ENCODE measurements around the gene WRAP73.
"Not testable (repeated sequence)": the region's sequence is repeated elsewhere in the genome, so short reads cannot be mapped to it uniquely, and the experiment has no call there.

WRAP73 gene

DNA sequence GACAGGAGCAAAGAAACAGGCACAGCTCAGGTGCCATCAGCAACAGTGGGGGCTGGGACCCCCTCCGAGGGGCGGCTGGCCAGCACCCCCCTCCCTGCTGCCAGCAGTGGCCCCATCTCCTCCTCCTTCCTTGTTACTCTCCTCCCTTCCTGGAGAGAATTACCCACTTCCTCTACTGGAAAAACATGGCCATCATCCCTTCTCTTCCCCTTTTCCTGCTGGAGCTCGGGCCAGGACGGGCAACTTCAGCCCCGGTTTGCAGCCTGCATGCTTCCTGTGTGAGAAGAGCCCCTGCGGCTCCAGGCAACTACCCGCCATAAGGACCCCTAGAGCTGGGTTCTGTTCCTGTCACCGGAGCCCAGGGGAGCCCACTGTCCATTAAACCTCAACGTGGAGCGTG is 56.2 kb downstream of the WRAP73 start:
- no peak for DNase-seq

DNA sequence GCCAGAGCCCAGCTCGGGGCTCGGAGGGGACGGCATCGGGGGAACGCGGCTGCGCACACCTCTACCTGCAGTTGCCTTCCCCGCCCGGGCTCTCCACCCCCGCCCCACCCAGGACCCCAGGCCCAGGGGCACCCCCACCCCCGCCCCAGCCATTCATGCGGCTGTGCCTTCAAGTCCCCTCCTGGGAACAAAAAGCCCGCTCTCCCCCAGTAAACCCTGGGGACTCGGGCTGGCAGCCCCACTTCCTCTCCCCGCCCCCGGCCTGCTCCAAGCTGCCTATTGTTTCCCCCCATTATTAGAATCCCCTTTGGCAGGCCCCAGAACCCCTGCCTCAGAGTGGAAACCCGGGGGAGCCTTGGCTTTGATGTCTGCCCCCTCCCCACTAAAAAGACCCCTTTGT is 56.6 kb downstream of the WRAP73 start:
- no peak for DNase-seq

DNA sequence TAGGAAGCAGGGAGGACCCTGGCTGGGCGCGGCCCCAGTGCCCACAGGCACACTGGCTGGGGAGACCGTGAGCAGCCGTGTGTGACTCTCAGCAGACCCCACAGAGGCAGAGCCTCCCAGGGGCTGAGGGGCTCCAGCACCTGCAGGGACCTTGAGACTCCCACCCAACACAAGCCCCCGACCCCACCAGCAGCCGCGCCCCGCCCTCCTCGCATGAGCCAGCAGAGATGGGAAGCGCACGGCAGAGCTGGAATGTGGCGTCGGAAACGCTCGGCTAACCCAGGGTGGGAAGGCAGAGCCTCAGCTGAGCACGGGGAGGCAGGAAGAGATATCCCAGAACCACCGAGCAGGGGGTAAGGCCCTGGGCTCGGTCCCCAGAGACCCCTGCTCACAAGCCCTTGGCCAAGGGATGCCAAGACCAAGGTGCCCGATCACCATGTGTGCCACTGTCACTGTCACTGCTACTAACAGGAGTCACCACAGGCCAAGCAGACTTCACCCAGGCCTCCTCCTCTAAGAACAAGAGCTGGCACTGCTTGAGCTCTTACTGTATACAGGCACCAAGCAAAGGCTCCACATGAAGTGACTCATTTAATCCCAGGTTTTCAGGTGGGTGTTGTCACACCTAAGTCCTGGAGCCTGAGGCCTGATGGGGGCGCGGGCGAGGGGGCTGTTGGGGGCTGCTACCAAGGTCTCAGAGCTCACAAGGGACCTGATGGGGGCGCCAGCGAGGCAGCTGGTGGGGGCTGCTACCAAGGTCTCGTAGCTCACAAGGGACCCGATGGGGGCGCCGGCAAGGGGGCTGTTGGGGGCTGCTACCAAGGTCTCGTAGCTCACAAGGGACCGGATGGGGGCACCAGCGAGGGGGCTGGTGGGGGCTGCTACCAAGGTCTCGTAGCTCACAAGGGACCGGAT is 58.7 kb downstream of the WRAP73 start:
- DNase-seq, result no peak

DNA sequence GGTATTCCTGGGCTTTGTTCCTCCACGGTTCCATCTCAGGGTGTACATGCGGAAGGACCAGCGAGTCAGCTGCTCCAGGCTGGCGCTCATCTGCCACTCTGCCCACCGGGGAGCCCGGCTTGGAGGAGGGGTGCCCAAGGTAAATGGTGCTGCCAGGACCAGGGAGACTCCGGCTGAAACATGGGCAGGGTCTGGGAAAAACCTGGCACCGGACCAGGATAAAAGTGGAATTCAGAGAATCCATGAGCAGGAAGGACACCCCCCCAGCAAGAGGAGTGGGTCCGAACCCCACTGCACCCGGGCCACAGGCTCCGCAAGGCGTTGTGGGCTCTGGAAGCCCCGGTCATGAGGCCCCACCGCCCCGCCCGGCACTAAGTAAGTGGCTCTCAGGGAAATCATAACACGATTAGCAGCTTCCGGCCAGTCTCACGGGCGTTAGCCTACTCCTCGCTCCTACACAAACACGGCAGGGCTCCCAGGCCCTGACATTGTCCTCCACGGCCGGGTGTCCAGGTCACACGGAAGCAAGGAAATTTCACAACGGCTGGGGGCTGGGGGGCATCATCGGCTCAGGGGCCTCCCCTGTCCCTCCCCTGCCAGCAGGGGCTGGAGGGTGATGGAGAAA is 59.7 kb downstream of the WRAP73 start:
- DNase-seq, result no peak

DNA sequence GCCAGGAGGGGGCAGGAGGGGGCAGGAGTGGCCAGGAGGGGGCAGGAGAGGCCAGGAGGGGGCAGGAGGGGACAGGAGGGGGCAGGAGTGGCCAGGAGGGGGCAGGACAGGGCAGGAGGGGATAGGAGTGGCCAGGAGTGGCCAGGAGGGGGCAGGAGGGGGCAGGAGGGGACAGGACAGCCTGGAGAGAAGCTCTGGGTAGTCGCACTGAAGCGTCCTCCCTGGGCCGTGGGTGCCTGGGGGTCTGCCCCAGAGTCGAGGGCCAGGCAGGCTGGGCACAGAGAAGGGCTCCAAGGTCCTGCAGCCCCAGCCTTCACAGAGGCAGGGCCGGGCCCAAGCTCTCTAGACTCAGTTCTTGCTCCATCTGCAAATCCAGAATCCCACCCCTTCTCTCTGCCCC is 61.5 kb downstream of the WRAP73 start:
- DNase-seq, result no peak

DNA sequence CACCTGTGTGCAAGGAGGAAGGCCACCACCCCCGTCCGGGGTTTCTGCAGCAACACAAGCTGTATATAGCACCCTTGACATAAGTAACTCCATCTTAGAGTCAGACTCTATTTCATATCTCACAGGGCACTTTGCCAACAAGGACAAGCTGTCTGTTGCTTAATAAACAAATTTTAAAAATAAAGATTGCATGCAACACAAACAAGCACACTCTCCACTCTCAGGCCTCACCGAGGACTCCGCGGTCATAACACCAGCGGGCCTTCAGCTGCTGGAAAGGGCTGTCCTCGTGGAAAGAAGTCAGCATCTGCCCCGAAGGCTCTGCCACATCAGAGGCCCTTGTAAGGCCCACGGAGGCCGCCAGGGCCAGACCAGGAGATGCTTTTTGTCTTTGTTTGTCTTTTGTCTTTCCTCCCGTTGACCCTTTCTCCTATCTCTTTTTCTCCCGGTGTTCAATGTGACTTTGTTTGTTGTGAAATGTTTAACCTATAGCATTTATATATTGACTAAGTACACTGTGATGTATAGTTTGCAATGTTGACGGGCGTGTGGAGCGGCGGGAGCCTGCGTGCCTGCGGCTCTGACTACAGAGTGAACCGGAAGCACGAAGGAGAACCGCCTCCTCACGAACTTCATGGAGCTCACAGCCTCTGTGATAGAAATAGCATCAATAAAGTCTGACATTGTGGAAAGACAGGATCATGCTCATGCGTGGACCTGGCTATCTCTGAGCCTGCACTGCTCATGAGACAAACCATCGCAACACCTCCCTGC is 62.7 kb downstream of the WRAP73 start:
- no peak for DNase-seq

DNA sequence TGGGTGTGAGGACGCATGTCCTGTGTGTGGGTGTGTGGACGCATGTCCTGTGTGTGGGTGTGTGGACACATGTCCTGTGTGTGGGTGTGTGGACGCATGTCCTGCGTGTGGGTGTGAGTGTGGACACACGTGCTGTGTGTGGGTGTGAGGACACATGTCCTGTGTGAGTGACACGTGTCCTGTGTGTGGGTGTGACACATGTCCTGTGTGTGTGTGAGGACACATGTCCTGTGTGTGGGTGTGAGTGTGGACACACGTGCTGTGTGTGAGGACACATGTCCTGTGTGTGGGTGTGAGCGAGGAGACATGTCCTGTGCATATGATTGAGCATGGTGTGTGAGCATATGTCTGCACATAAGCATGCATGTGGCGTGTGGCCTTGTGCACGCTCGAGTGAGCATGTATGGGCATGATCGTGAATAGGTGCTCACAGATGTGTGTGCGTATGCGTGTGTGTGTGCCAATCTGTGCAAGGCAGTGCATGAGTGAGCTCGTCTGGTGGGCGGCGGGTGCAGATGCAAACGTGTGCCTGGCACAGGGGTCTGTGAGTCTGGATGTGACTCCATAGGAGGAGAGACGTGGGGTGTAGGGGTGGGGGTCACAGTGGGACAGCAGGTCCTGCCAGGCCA is 63.8 kb downstream of the WRAP73 start:
- no peak for DNase-seq

DNA sequence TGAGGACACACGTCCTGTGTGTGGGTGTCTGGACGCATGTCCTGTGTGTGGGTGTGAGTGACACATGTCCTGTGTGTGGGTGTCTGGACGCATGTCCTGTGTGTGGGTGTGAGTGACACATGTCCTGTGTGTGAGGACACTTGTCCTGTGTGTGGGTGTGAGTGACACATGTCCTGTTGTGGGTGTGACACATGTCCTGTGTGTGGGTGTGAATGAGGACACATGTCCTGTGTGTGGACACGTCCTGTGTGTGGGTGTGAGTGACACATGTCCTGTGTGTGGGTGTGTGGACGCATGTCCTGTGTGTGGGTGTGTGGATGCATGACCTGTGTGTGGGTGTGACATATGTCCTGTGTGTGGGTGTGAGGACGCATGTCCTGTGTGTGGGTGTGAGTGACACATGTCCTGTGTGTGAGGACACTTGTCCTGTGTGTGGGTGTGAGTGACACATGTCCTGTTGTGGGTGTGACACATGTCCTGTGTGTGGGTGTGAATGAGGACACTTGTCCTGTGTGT is 64.5 kb downstream of the WRAP73 start:
- DNase-seq, result not testable (repeated sequence)

DNA sequence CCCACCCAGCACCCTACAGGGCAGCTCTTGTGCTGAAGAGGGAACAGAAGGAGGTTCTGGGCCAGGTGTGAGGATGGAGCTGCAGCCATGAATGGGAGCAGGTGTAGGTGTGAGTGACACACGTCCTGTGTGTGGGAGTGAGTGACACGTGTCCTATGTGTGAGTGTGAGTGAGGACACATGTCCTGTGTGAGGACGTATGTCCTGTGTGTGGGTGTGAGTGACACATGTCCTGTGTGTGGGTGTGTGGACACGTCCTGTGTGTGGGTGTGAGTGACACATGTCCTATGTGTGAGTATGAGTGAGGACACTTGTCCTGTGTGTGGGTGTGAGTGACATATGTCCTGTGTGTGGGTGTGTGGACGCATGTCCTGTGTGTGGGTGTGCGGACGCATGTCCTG is 65.0 kb downstream of the WRAP73 start:
- DNase-seq, result no peak

DNA sequence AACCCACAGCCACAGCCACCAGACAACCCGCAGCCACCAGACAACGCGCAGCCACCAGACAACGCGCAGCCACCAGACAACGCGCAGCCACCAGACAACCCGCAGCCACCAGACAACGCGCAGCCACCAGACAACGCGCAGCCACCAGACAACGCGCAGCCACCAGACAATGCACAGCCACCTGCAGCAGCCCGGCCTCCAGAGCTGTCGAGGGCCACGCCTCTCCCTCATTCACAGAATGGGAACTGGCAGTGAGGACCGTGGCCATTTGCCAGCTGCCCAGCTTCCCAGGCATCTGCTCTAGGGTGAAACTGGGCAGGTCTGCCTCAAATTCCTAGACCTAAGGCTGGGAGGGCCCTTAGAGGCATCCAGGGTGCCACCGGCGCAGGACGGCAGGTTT is 66.2 kb downstream of the WRAP73 start:
- not testable (repeated sequence) for DNase-seq

DNA sequence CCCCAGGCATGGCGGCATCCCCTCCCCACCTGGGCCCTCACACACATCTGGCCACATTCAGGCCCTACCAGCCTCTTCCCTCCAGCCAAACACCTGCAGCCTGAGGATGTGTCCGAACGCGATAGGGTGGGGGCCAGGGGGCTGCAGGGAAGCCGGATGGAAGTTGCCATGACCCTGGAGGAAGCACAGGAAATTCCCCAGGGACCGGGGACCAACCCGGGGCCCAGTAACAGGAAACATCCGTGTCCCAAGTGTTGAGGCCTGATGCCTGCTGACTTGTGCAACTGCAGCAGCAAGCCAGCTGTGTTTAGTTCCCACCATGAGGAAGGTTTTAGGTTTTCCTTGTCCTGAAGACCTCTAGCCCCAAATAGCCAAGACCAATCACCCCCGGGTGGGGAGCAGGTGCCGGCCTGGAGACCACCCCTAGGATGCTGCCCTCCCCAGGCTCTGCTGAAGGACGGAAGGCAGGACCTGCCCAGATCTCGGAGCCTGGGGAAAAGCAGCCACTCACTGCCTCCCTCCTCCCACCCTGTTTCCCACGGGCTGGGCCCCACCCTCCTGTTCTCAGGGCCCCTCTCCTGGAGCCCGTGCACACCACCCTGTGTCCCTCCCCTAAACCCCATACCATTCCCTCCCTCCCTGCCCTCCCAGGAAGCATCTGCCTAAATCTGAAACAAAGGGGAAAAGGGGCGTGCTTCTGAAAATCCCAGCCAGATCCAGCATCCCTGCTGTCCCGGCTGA is 68.4 kb downstream of the WRAP73 start:
- no peak for DNase-seq

All from NK-92 treated with Interleukin-12 subunit alpha and Interleukin-12 subunit beta, amount 100 ng/mL, for 24 hours (cell line).